GM12872 (cell line): ENCODE results near the gene AGFG1.
"Not testable (repeated sequence)": the region's sequence is repeated elsewhere in the genome, so short reads cannot be mapped to it uniquely, and the experiment has no call there.

ENCODE experiments used
- TF ChIP-seq, protein P1 (sequence below): IDR thresholded peaks from 3 replicates; pipeline ENCODE4 v1.5.1; 2011; ENCODE audit warnings: low read depth, mild to moderate bottlenecking, low read length, moderate library complexity; ENCODE audit not compliant: insufficient read depth

Gene AGFG1

DNA sequence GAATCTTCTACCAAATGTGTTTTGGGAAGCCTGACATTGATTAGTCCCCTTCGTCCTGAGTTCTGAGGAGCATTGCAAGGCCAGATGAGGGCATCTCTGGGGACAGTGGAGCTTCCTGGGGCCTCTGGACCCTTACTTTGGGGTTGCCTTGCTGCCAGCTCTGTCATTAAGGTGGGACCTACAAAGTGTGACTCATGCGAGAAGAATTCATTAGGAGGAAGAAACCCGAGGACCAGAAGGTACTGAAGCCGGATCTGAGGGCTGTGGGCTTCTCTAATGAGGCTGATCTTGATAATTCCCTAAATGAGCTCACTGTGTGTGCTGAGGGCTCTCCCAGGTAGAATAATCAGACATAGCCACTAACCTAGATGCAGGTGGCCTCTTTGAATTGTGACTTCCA lies 126.0 kb downstream of the AGFG1 start:
- TF ChIP-seq, protein P1, sequence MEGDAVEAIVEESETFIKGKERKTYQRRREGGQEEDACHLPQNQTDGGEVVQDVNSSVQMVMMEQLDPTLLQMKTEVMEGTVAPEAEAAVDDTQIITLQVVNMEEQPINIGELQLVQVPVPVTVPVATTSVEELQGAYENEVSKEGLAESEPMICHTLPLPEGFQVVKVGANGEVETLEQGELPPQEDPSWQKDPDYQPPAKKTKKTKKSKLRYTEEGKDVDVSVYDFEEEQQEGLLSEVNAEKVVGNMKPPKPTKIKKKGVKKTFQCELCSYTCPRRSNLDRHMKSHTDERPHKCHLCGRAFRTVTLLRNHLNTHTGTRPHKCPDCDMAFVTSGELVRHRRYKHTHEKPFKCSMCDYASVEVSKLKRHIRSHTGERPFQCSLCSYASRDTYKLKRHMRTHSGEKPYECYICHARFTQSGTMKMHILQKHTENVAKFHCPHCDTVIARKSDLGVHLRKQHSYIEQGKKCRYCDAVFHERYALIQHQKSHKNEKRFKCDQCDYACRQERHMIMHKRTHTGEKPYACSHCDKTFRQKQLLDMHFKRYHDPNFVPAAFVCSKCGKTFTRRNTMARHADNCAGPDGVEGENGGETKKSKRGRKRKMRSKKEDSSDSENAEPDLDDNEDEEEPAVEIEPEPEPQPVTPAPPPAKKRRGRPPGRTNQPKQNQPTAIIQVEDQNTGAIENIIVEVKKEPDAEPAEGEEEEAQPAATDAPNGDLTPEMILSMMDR = no peak

DNA sequence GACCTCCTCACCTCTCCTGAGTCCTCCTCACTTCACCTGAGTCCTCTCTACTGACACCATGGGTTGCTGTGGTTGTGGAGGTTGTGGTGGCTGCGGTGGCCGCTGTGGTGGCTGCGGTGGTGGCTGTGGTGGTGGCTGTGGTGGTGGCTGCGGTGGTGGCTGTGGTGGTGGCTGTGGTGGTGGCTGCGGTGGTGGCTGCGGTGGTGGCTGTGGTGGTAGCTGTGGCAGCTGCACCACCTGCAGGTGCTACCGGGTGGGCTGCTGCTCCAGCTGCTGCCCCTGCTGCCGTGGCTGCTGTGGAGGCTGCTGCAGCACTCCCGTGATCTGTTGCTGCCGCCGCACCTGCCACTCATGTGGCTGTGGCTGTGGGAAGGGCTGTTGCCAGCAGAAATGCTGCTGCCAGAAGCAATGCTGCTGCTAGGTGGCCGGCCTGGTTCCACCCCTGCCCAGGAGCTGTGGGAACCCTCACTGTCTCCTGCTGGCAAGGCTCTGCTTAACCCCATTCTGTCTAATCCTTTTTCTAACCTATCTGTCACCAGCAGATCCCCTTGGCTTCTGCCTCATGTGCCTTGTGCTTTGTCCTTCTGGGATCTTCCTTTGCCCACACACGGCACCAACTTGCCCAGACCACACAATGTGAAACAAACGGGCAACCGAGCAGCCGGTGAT lies 127.0 kb downstream of the AGFG1 start, which contains the start of gene SCYGR2:
SCYGR2 (plus strand) TSS at position 59 of the 669 bp plus-strand sequence; CDS start at position 59, 0 bp downstream.
- TF ChIP-seq, protein P1 = not testable (repeated sequence)

DNA sequence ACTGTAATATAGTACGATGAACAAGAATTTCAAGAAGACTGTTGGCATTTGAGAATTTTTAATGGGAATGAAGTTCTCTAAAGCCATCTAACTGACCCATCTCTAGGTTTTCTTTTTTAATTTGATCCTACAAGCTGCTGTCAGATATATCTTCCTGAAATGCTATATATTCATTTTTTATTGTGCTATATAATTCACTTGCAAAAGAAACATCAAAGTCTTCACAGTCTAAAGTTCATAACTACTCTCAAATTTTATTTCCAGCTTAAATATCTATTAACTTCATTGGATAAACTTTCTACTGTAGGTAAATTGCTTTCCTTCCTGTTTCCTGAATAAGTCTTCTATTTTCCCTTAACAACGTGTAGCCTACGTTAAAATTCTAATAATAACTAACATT lies 130.4 kb downstream of the AGFG1 start:
- TF ChIP-seq, protein P1 = no peak

DNA sequence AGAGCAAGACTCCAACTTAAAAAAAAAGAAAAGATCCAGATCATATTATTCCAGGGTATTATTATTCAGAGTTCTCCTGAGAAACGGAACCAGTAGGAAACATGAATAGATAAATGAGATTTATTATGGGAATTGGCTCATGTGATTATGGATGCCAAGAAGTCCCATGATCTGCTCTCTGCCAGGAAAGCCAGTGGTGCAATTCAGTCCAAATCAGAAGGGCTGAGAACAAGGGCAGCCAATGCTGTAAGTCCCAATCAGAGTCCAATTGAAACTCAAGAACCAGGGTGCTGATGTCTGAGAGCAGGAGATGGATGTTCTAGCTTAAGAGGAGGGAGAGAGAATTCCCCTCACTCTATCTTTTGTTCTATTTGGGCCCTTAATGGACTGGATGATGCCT lies 134.5 kb downstream of the AGFG1 start:
- TF ChIP-seq, protein P1 = no peak

DNA sequence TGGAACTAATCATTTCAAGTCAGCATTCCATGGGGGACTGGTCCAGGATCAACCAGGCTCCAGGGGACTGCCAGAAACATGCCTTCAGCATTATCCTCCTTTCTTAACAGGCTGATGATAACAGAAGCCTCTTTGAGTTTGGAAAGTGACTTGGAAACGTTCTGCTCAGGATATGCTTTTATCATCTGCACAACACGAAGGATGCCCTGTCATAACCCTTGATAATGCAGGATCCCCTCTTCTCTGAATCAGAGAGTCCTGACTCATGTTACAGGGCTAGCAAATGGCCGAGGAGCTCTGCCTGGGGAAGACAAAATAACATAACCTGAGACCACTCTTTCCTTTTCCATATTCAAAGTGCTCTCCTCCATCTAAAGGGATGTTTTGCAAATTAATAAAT lies 136.0 kb downstream of the AGFG1 start:
- TF ChIP-seq, protein P1 = no peak

DNA sequence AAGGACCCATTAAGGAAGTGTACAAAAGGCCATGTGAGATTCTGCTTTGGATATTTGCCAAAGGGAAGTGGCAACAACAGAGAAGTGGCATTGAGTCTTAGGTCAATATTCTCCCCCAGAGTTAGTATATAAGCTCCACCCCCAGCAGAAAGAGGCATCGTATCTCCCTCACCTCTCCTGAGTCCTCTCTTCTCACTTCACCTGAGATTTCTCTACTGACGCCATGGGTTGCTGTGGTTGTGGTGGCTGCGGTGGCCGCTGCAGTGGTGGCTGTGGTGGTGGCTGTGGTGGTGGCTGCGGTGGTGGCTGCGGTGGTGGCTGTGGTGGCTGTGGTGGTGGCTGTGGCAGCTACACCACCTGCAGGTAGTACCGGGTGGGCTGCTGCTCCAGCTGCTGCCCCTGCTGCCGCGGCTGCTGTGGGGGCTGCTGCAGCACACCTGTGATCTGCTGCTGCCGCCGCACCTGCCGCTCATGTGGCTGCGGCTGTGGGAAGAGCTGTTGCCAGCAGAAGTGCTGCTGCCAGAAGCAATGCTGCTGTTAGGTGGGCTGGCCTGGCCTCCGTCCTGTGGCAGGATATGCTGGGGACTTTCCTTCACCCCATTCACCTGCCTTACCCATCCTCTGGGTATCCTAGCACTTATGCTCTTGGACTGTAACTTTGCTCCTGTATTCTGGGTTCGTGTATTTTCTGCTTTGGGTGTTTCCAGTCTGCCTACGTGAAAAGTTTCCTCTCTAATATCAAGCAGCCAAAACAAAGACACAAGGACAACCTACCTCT lies 136.8 kb downstream of the AGFG1 start:
- TF ChIP-seq, protein P1 = no peak

DNA sequence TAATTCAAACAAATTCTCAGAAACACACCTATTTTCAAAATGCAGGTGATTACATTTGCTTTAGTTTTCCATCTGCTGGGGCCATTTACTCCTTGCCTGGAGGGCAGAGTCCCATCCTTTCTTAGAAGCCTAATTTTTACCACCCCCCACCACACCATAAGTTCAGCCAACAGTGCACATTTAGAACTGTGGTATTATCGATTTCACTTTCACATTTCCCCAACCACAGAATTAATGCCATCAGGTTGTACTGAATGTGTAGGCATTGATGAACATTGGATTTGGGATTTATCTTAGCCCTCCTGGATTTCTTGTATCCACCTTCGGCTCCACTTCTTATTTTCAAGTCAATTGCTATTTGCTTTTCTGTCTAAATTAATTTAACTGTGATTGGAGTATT lies 138.2 kb downstream of the AGFG1 start:
- TF ChIP-seq, protein P1 = no peak
